Upper lobe of right lung (tissue), 1 donor: ENCODE results near the gene KRTAP29-1. TPM values are rescaled to one million over a fixed set of nuclear protein-coding genes. Genes with fewer than 3 reads are reported as not detected.

Experiments used
- ATAC-seq: fragments of 200-7000 bp; cut with Tn5 transposase; one replicate; pipeline ENCODE4 v1.9.1; 2020; ENCODE audit warnings: mild to moderate bottlenecking, moderate library complexity
- DNase-seq: peaks from one replicate; pipeline ENCODE4 v3.0.0-alpha.2; 2020
- H3K27ac ChIP-seq: fragments of 200-600 bp; one replicate; pipeline ENCODE4 v1.8.0; 2022
- H3K27me3 ChIP-seq: fragments of 200-600 bp; one replicate; pipeline ENCODE4 v1.8.0; 2022; ENCODE audit warnings: mild to moderate bottlenecking
- H3K36me3 ChIP-seq: fragments of 200-600 bp; one replicate; pipeline ENCODE4 v1.8.0; 2022
- H3K4me1 ChIP-seq: fragments of 200-600 bp; one replicate; pipeline ENCODE4 v1.8.0; 2022
- H3K4me3 ChIP-seq: fragments of 200-600 bp; one replicate; pipeline ENCODE4 v1.8.0; 2022; ENCODE audit warnings: mild to moderate bottlenecking
- H3K9me3 ChIP-seq: fragments of 200-600 bp; one replicate; pipeline ENCODE4 v1.8.0; 2022
- CTCF ChIP-seq: fragments of 200-600 bp; IDR thresholded peaks from one replicate; pipeline ENCODE4 v1.8.0; 2022; ENCODE audit warnings: antibody characterized with exemption
- intact Hi-C: fragments of 100-400 bp; cut with DNase I; formaldehyde crosslinking; loops from one replicate; pipeline ENCODE4 v1.11.0; 2022
- total RNA-seq: library from RNA; stranded (reverse); fragmentation: NEBNext Ultra II Directional; extraction: Animal tissue kit (Norgen Biotek cat#: 25700); gene quantifications from one replicate; pipeline ENCODE4 v1.2.1, GENCODE V29; 2021
- donor health status: DM: no; HTN: yes; CAD: no; lungs with severe emphysema.

Gene KRTAP29-1
- total RNA-seq, 1 donor from 2014 or later = not detected

DNA sequence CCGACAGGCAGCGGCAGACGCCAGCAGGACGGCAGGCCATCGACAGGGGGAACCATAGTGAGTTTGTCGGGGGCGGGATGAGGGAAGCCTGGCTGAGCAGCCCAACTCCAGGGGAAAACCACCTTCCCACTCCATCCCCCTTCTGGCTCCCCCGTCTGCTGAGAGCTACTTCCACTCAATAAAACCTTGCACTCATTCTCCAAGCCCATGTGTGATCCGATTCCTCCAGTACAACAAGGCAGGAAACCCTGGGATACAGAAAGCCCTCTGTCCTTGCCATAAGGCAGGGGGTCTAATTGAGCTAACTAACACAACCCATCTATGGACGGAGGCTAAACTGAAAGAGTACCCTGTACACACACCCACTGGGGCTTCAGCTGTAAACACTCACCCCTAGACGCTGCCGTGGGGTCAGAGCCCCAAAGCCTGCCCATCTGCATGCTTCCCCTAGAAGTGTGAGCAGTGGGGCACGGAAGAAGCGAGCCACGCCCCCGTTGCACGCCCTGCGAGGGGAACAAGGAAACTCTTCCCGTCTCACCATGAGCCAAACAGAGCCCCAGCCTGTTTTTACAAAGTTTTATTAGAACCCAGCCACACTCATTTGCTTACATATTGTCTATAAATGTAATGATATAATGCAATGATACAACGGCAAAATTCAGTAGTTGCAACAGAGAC is 4.1 kb downstream of the KRTAP29-1 start:
- H3K4me1 ChIP-seq = no peaks in the 10 kb centered on the region
- H3K27me3 ChIP-seq = no peaks in the 10 kb centered on the region
- intact Hi-C loops = no loop called here
- H3K36me3 ChIP-seq = no peaks in the 10 kb centered on the region
- no peak overlapping the region for H3K4me3 ChIP-seq
- H3K27ac ChIP-seq = no peak overlapping the region
- no peaks in the 10 kb centered on the region for H3K9me3 ChIP-seq
- ATAC-seq (no peak), DNase-seq (no peak)
- TF ChIP-seq CTCF = no peak

DNA sequence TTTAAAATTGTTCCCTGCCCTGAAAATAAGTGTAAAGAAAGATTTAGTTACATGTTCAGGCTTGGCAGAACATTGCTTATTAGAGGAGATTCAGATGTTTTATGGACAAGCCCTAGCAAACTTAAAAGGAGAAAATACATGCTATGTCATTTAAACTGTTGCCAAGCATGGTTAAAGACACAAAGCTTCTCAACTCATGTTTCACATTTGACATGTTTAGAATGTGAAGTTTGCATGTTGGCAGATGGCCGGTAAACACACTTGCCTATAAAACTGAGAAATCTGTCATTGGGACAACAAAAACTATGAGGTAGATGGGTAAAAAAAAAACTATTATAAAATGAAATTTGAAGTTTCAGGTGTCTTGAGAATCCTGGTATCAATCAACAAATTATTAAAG is 5.8 kb downstream of the KRTAP29-1 start:
- no peak for TF ChIP-seq CTCF
- H3K9me3 ChIP-seq = no peaks in the 10 kb centered on the region
- H3K27me3 ChIP-seq = no peaks in the 10 kb centered on the region
- no peak overlapping the region for H3K4me3 ChIP-seq
- ATAC-seq (no peak), DNase-seq (no peak)
- intact Hi-C loops = no loop called here
- no peaks in the 10 kb centered on the region for H3K4me1 ChIP-seq
- H3K36me3 ChIP-seq = no peaks in the 10 kb centered on the region
- H3K27ac ChIP-seq = no peak overlapping the region

DNA sequence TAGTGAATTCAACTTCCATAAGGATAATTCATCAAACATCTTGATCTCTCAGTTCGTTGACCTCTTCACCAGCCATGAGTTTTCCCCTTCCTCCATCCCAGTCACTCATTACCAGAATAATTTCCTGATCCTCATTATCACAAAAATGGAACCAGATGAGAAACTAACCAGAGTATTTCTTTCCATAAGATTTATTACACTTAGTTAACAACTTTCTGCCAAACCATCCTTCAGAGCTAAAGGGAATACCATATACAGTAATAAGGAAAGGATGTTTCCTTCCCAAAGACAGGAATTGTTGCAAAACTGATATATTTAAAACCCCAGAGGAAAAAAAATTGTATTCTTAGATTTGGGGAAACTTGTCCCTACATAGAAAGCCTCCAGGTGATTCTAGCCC is 8.6 kb downstream of the KRTAP29-1 start:
- intact Hi-C loops = no loop called here
- H3K36me3 ChIP-seq = no peaks in the 10 kb centered on the region
- H3K4me1 ChIP-seq = no peaks in the 10 kb centered on the region
- H3K9me3 ChIP-seq = no peaks in the 10 kb centered on the region
- no peak for ATAC-seq
- H3K27ac ChIP-seq = no peak overlapping the region
- TF ChIP-seq CTCF = no peak
- H3K27me3 ChIP-seq = no peaks in the 10 kb centered on the region
- DNase-seq = no peak
- H3K4me3 ChIP-seq = no peak overlapping the region

- no peak for TF ChIP-seq CTCF
- intact Hi-C loops = no loop called here
- no peak for DNase-seq
- Histone ChIP-seq H3K27ac (no peak overlapping the region), H3K9me3 (no peaks in the 10 kb centered on the region), H3K4me1 (no peaks in the 10 kb centered on the region), H3K4me3 (no peak overlapping the region), H3K27me3 (no peaks in the 10 kb centered on the region), H3K36me3 (no peaks in the 10 kb centered on the region)
- no peak for ATAC-seq
Measured at GRCh38 chr17:41287050-41287449, 15.6 kb downstream of the KRTAP29-1 start.

DNA sequence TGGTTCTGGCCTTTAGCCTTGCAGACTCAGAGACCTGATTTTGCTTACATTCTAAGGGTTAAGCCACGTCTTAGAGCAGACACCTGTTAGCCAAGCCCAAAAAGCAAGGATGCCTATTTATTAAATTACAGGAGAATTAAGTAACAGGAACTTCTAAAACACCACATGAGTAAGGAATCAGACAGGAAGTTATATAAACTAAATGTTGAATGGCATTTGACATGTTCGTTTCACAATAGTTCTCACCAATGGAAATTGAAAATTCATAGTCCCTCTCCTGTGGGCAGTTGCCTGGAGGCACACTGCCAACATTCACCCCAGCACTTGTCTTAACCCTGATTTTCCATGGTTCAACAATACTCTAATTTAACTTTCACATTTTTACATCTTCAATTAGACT is 18.1 kb downstream of the KRTAP29-1 start:
- no peak for DNase-seq
- no peaks in the 10 kb centered on the region for H3K27me3 ChIP-seq
- intact Hi-C loops = no loop called here

More for the DNA sequence above, 18.1 kb downstream of the KRTAP29-1 start:
- Histone ChIP-seq H3K4me3 (no peak overlapping the region), H3K27ac (no peak overlapping the region), H3K4me1 (no peaks in the 10 kb centered on the region), H3K36me3 (no peaks in the 10 kb centered on the region), H3K9me3 (no peaks in the 10 kb centered on the region)
- no peak for TF ChIP-seq CTCF
- ATAC-seq = no peak
